Fibroblast of lung (primary cell): Measurements from ENCODE around the gene TPCN2. TPM values are rescaled to one million over a fixed set of nuclear protein-coding genes. Genes with fewer than 3 reads are reported as not detected.

Experiments used
- DNase-seq, 2 donors: peaks; one replicate each; pipeline versions ENCODE4 v3.0.0 to v3.0.0-alpha.2; 2010; ENCODE audit warnings: low read depth in 2 of 2
- H2AFZ ChIP-seq: 2 replicates; pipeline ENCODE4 v1.5.1; 2012; ENCODE audit warnings: low read length, control low read depth, inconsistent platforms
- H3K27ac ChIP-seq: 2 replicates; pipeline ENCODE4 v1.5.1; 2011; ENCODE audit warnings: low read length, control low read depth; ENCODE audit not compliant: insufficient read depth
- H3K27me3 ChIP-seq: 2 replicates; pipeline ENCODE4 v1.5.1; 2011; ENCODE audit warnings: mild to moderate bottlenecking, low read length; ENCODE audit not compliant: control insufficient read depth, insufficient read depth
- H3K36me3 ChIP-seq: 2 replicates; pipeline ENCODE4 v1.5.1; 2011; ENCODE audit warnings: low read length; ENCODE audit not compliant: control insufficient read depth, insufficient read depth
- H3K4me1 ChIP-seq: 2 replicates; pipeline ENCODE4 v1.5.1; 2011; ENCODE audit warnings: low read length; ENCODE audit not compliant: control insufficient read depth, insufficient read depth; ENCODE audit errors: extremely low read depth
- H3K4me2 ChIP-seq: 2 replicates; pipeline ENCODE4 v1.5.1; 2011; ENCODE audit warnings: low read length, control low read depth; ENCODE audit not compliant: insufficient read depth; ENCODE audit errors: extremely low read depth
- H3K4me3 ChIP-seq, 4 experiments: fragments of 200-600 bp in 1 of 4; sonication (generic) in 1 of 4; replicated peaks in 1 of 4; 2 replicates each; pipeline ENCODE4 v1.5.1; 2011 to 2016; ENCODE audit warnings: low read length in 4 of 4, low read depth in 3 of 4, mild to moderate bottlenecking in 3 of 4, control low read depth in 2 of 4, inconsistent platforms in 1 of 4, mixed read lengths in 1 of 4; ENCODE audit not compliant: insufficient read depth in 1 of 4; ENCODE audit errors: control extremely low read depth in 1 of 4
- H3K79me2 ChIP-seq: 2 replicates; pipeline ENCODE4 v1.5.1; 2012; ENCODE audit warnings: mild to moderate bottlenecking, low read length, inconsistent platforms; ENCODE audit not compliant: control insufficient read depth, insufficient read depth
- H3K9ac ChIP-seq: 2 replicates; pipeline ENCODE4 v1.5.1; 2011; ENCODE audit warnings: mild to moderate bottlenecking, low read length, control low read depth; ENCODE audit not compliant: insufficient read depth
- H3K9me3 ChIP-seq: 2 replicates; pipeline ENCODE4 v1.5.1; 2012; ENCODE audit warnings: low read depth, low read length; ENCODE audit not compliant: control insufficient read depth, insufficient read depth
- H4K20me1 ChIP-seq: 2 replicates; pipeline ENCODE4 v1.5.1; 2011; ENCODE audit warnings: low read length; ENCODE audit not compliant: control insufficient read depth, insufficient read depth; ENCODE audit errors: extremely low read depth
- CTCF ChIP-seq, 2 donors: IDR thresholded peaks in 1 of 2; conservative IDR thresholded peaks in 1 of 2; 1 replicate in 1 of 2; 2 replicates in 1 of 2; pipeline ENCODE4 v1.5.1; 2011 to 2012; ENCODE audit warnings: low read length in 2 of 2, control low read depth in 1 of 2, inconsistent platforms in 1 of 2, low read depth in 1 of 2, mild to moderate bottlenecking in 1 of 2
- EZH2 ChIP-seq: IDR thresholded peaks from 2 replicates; pipeline ENCODE4 v1.5.1; 2012; ENCODE audit warnings: low read length, control low read depth, mild to moderate bottlenecking; ENCODE audit errors: missing control alignments
- polyA plus RNA-seq, 2 donors: library from polyadenylated mRNA; depleted of rRNA in 1 of 2; stranded (reverse) in 1 of 2; unstranded in 1 of 2; fragments of >200 nt; gene quantifications; 2 replicates each; pipeline ENCODE4 v1.2.1, GENCODE V29; 2011 to 2012; ENCODE audit warnings: missing spikeins in 1 of 2
- total RNA-seq: library from RNA; depleted of rRNA; stranded (reverse); fragments of >200 nt; gene quantifications from 2 replicates; pipeline ENCODE4 v1.2.1, GENCODE V29; 2014

The TPCN2 gene
- total and polyA plus RNA-seq, 2 donors (not counting 1 experiment from before 2014, with no cell fraction given): 9.7 to 11.7 TPM

DNA sequence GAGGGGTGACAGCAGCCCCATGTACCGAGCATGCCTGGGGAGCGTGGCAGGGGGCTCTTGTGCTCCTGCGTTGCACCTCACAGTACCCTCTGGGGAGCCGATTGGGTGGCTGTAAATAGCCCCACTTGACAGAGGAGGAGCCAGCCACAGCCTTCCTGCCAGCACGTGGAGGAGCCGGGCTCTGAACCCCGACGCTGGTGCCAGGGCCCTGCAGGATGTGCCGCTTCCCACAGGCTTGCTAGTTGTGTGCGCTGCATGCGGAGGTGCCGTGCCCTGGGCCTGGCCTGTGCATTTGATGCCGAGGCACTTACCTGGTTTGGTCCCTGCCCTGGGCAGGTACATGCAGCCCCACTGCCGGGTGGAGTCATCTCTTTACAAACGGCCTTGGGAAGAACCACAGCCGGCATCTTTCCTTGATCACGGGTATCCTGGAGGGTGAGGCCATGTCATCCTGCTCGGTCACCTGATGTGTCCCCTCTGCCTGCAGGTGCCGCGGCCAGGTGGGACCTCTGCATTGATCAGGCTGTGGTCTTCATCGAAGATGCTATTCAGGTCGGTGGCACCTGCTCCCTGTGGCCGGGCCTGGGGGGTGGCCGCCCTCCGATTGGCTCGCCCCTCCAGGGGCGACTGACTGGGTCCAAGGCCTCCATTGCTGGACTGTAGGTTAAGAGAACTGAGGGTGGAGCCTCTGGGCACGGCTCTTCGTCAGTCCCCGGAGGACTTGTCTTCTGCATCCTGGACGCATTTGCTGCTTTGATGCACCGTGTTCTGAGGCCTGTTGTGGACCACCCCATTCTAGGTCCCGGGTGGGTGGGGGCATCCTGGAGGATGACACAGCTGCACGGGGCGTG lies 5.0 kb downstream of the TPCN2 start:
- TF ChIP-seq EZH2: no peak
- TF ChIP-seq CTCF (conservative IDR thresholded peaks at IDR 0.05 in 1 of 2, IDR thresholded peaks at IDR 0.05 in 1 of 2; ENCODE audit: low read depth in 1 of 2, low read length in 2 of 2): no peak
- no peak overlapping the region for H3K27ac ChIP-seq
- no peak overlapping the region for H3K4me2 ChIP-seq
- H2AFZ ChIP-seq: no peak overlapping the region
- DNase-seq: no peak
- H3K4me1 ChIP-seq: peaks cover 6% of the 10 kb centered on the region
- H3K79me2 ChIP-seq: peaks cover 22% of the 10 kb centered on the region
- H3K36me3 ChIP-seq: peaks cover 2% of the 10 kb centered on the region
- no peak overlapping the region for H3K9ac ChIP-seq
- H3K27me3 ChIP-seq: no peaks in the 10 kb centered on the region
- no peak overlapping the region for H3K4me3 ChIP-seq
- H3K9me3 ChIP-seq: no peaks in the 10 kb centered on the region
- H4K20me1 ChIP-seq: no peaks in the 10 kb centered on the region

DNA sequence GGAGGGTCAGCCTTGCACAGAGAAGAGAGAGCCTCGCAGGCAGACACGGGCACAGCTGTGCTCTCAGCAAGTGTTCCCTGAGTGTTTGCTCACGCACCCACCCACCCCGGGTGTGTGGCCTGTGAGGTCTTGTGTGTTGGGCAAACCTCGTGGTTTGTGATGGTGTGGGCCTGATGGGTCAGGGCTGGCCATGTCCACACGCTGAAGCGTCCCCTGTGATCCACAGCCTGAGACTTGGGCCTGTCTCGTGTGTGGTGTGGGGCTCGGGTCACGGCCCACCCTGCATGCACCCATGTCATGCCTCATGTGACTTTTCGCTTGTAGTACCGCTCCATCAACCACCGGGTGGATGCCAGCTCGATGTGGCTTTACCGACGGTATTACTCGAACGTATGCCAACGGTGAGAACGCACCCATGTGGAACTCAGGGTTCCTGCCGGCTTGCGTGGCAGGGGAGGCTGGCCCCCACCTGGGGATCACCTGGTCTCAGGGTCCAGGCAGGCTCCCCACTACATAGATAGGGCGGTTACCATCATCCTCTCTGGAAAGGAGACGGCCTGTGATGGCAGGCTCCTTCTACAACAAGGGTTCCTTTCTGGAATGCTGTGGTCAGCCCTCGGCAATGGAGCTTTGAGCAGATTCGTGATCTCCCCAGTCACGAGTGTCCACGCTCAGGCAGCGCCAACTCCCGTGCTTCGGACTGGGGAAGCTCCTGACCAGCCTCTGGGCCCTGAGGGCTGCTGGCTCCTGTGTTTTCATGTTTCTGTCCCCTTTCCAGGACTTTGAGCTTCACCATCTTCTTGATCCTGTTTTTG lies 5.9 kb downstream of the TPCN2 start:
- Histone ChIP-seq H3K27ac (no peak overlapping the region), H3K27me3 (no peaks in the 10 kb centered on the region), H3K4me3 (no peak overlapping the region), H4K20me1 (no peaks in the 10 kb centered on the region), H3K79me2 (peaks cover 16% of the 10 kb centered on the region), H3K4me2 (no peak overlapping the region), H3K9me3 (no peaks in the 10 kb centered on the region), H2AFZ (no peak overlapping the region), H3K36me3 (peaks cover 2% of the 10 kb centered on the region), H3K4me1 (peaks cover 6% of the 10 kb centered on the region), H3K9ac (no peak overlapping the region)
- no peak for TF ChIP-seq CTCF (conservative IDR thresholded peaks at IDR 0.05 in 1 of 2, IDR thresholded peaks at IDR 0.05 in 1 of 2; ENCODE audit: low read depth in 1 of 2, low read length in 2 of 2)
- no peak for TF ChIP-seq EZH2
- DNase-seq: no peak

GRCh38 chr11:69055212-69055586 lies 6.5 kb downstream of the TPCN2 start:
- H3K79me2 ChIP-seq: peaks cover 10% of the 10 kb centered on the region
- no peak overlapping the region for H2AFZ ChIP-seq
- no peak overlapping the region for H3K4me3 ChIP-seq
- no peak overlapping the region for H3K4me2 ChIP-seq
- no peak for TF ChIP-seq EZH2
- no peak for TF ChIP-seq CTCF (conservative IDR thresholded peaks at IDR 0.05 in 1 of 2, IDR thresholded peaks at IDR 0.05 in 1 of 2; ENCODE audit: low read depth in 1 of 2, low read length in 2 of 2)
- H3K27me3 ChIP-seq: no peaks in the 10 kb centered on the region
- H3K4me1 ChIP-seq: peaks cover 3% of the 10 kb centered on the region
- no peaks in the 10 kb centered on the region for H4K20me1 ChIP-seq
- H3K9ac ChIP-seq: no peak overlapping the region
- no peak overlapping the region for H3K27ac ChIP-seq
- H3K36me3 ChIP-seq: peaks cover 2% of the 10 kb centered on the region
- DNase-seq: no peak
- H3K9me3 ChIP-seq: no peaks in the 10 kb centered on the region
